ENCODE measurements around the gene RAP1GAP2. TPM values are rescaled to one million over a fixed set of nuclear protein-coding genes. Genes with fewer than 3 reads are reported as not detected.

The RAP1GAP2 gene
- total and polyA plus RNA-seq, 2 of the 8 experiments (the other 6 are each of a cell fraction or from before 2014, with no cell fraction given) = 24.0 to 63.8 TPM

GRCh38 chr17:2799653-2800052, 3.4 kb downstream of the RAP1GAP2 start (continued):
- TF ChIP-seq CHD7 (IDR thresholded peaks at IDR 0.05; ENCODE audit: insufficient replicate concordance, low read length) (no peak), CTCF (IDR thresholded peaks at IDR 0.05; ENCODE audit: control extremely low read depth in 1 of 3, insufficient read depth in 1 of 3, low read depth in 1 of 3, low read length in 3 of 3) (no peak), ASH2L (IDR thresholded peaks at IDR 0.05; ENCODE audit: low read length) (no peak), EGR1 (IDR thresholded peaks at IDR 0.05; ENCODE audit: borderline replicate concordance, low read depth, low read length) (no peak), PHF8 (conservative IDR thresholded peaks at IDR 0.05; ENCODE audit: low read depth, low read length) (no peak), ATF3 (IDR thresholded peaks at IDR 0.05; ENCODE audit: insufficient read depth, low read depth, low read length) (no peak), NANOG (IDR thresholded peaks at IDR 0.05; ENCODE audit: insufficient read depth, low read depth, low read length, poor library complexity, severe bottlenecking) (no peak), SP4 (IDR thresholded peaks at IDR 0.05; ENCODE audit: low read length) (no peak)
